GM10847 (cell line): ENCODE data around the gene LDLRAD3.

Source experiments
- POLR2A ChIP-seq: IDR thresholded peaks from 2 replicates; pipeline ENCODE4 v1.6.1; 2011; ENCODE audit not compliant: insufficient read length; ENCODE audit errors: extremely low read depth

The LDLRAD3 gene

GRCh38 chr11:36097219-36097650 is 153.4 kb downstream of the LDLRAD3 start:
- no peak for TF ChIP-seq POLR2A

GRCh38 chr11:36098087-36098486 is 154.2 kb downstream of the LDLRAD3 start:
- no peak for TF ChIP-seq POLR2A

GRCh38 chr11:36098853-36099375 is 155.1 kb downstream of the LDLRAD3 start:
- TF ChIP-seq POLR2A = no peak

- no peak for TF ChIP-seq POLR2A
Measured at GRCh38 chr11:36101466-36101865, 157.6 kb downstream of the LDLRAD3 start.

- TF ChIP-seq POLR2A = no peak
Measured at GRCh38 chr11:36102868-36103267, 159.0 kb downstream of the LDLRAD3 start.

GRCh38 chr11:36103933-36104530 is 160.2 kb downstream of the LDLRAD3 start:
- TF ChIP-seq POLR2A = no peak

GRCh38 chr11:36104660-36104992 is 160.8 kb downstream of the LDLRAD3 start:
- no peak for TF ChIP-seq POLR2A

- TF ChIP-seq POLR2A = no peak
Measured at GRCh38 chr11:36105743-36106581, 162.1 kb downstream of the LDLRAD3 start.

GRCh38 chr11:36107547-36107946 is 163.7 kb downstream of the LDLRAD3 start:
- TF ChIP-seq POLR2A = no peak

- no peak for TF ChIP-seq POLR2A
Measured at GRCh38 chr11:36108881-36109589, 165.2 kb downstream of the LDLRAD3 start.

- TF ChIP-seq POLR2A = no peak
Measured at GRCh38 chr11:36109590-36109849, 165.7 kb downstream of the LDLRAD3 start.

- TF ChIP-seq POLR2A = no peak
Measured at GRCh38 chr11:36109850-36110606, 166.2 kb downstream of the LDLRAD3 start.

GRCh38 chr11:36110668-36111410 is 167.0 kb downstream of the LDLRAD3 start:
- no peak for TF ChIP-seq POLR2A

GRCh38 chr11:36114095-36114494 is 170.2 kb downstream of the LDLRAD3 start:
- no peak for TF ChIP-seq POLR2A

- no peak for TF ChIP-seq POLR2A
Measured at GRCh38 chr11:36115378-36115801, 171.5 kb downstream of the LDLRAD3 start.
